PC-9 (cell line): ENCODE data around the gene FAM184A.
"Not testable (repeated sequence)": the region's sequence is repeated elsewhere in the genome, so short reads cannot be mapped to it uniquely, and the experiment has no call there.

Experiments
- CTCF ChIP-seq: fragments of 200-600 bp; sonication (generic); conservative IDR thresholded peaks from 2 replicates; pipeline ENCODE4 v1.6.1; 2017; ENCODE audit warnings: mixed run types, antibody characterized with exemption, mild to moderate bottlenecking, moderate library complexity
- EZH2 ChIP-seq: fragments of 200-600 bp; sonication (generic); IDR thresholded peaks from 2 replicates; pipeline ENCODE4 v1.8.0; 2017; ENCODE audit warnings: antibody characterized with exemption, low read depth

- not testable (repeated sequence) for TF ChIP-seq CTCF, EZH2
These were observed 40.6 kb upstream of the FAM184A start for GRCh38 chr6:119119062-119119461.
